IPS-20b (cell line): ENCODE results near the gene PPP1R9B.

Experiments used
- H3K27ac ChIP-seq: one replicate; pipeline ENCODE4 v1.5.1; 2013; ENCODE audit warnings: low read length
- H3K27me3 ChIP-seq: 2 replicates; pipeline ENCODE4 v1.6.1; 2013; ENCODE audit warnings: mild to moderate bottlenecking, low read length, inconsistent platforms; ENCODE audit not compliant: insufficient read depth
- H3K36me3 ChIP-seq: 2 replicates; pipeline ENCODE4 v1.6.1; 2013; ENCODE audit warnings: low read depth, mild to moderate bottlenecking, inconsistent platforms, low read length, moderate library complexity; ENCODE audit not compliant: insufficient read depth
- H3K4me1 ChIP-seq: 2 replicates; pipeline ENCODE4 v1.6.1; 2013; ENCODE audit warnings: mild to moderate bottlenecking, control low read depth, inconsistent platforms, low read length, moderate library complexity; ENCODE audit not compliant: insufficient read depth
- H3K4me3 ChIP-seq: 2 replicates; pipeline ENCODE4 v1.5.1; 2013; ENCODE audit warnings: mild to moderate bottlenecking, low read length, inconsistent platforms
- H3K9ac ChIP-seq: 2 replicates; pipeline ENCODE4 v1.6.1; 2013; ENCODE audit warnings: low read depth, mild to moderate bottlenecking, inconsistent platforms, low read length, moderate library complexity
- H3K9me3 ChIP-seq: 2 replicates; pipeline ENCODE4 v1.6.1; 2013; ENCODE audit warnings: mild to moderate bottlenecking, low read depth, low read length, inconsistent platforms; ENCODE audit not compliant: insufficient read depth

PPP1R9B gene

DNA sequence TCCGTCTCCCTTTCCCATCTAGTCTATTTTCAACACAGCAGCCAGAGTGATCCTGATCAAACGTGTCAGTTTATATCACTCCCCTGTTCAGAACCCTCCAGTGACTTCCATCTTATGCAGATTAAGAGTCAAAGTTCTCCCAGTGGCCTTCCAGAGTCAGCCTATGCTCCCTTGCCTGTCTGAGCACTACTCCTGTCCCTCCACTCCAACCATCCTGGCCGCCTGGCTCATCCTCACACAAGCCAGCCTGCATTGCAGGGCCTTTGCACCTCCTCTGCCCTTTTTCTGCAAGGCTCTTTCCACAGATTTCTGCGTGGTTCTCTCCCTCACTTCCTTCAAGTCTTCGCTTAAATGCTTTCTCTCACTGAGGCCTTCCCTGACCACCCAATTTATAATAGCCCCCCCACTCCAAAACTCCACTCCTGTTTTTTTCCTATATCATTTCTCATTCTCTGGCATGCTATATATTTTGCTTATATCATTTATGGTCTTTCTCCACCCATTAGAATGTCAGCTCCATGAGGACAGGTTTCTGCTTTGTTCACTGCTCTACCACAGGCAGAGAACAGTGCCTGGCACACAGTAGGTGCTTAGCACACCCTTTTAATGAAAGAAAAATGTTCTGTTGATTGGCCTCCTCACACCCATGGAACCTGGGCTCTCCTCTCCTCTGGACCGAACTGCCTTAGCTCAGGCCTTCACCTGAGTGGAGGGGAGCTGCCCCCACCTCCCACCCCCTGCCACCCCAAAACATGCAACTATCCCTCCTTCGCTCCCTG lies 29.8 kb downstream of the PPP1R9B start:
- Histone ChIP-seq H3K4me1 (peaks cover 16% of the 10 kb centered on the region), H3K36me3 (no peaks in the 10 kb centered on the region), H3K4me3 (no peak overlapping the region), H3K9me3 (no peaks in the 10 kb centered on the region), H3K9ac (no peak overlapping the region), H3K27ac (no peak overlapping the region), H3K27me3 (peaks cover 42% of the 10 kb centered on the region)

- Histone ChIP-seq H3K9me3 (no peaks in the 10 kb centered on the region), H3K9ac (no peak overlapping the region), H3K27ac (no peak overlapping the region), H3K27me3 (peaks cover 42% of the 10 kb centered on the region), H3K36me3 (no peaks in the 10 kb centered on the region), H3K4me1 (peaks cover 19% of the 10 kb centered on the region), H3K4me3 (no peak overlapping the region)
Observed at GRCh38 chr17:50118828-50119218, 31.7 kb downstream of the PPP1R9B start.

DNA sequence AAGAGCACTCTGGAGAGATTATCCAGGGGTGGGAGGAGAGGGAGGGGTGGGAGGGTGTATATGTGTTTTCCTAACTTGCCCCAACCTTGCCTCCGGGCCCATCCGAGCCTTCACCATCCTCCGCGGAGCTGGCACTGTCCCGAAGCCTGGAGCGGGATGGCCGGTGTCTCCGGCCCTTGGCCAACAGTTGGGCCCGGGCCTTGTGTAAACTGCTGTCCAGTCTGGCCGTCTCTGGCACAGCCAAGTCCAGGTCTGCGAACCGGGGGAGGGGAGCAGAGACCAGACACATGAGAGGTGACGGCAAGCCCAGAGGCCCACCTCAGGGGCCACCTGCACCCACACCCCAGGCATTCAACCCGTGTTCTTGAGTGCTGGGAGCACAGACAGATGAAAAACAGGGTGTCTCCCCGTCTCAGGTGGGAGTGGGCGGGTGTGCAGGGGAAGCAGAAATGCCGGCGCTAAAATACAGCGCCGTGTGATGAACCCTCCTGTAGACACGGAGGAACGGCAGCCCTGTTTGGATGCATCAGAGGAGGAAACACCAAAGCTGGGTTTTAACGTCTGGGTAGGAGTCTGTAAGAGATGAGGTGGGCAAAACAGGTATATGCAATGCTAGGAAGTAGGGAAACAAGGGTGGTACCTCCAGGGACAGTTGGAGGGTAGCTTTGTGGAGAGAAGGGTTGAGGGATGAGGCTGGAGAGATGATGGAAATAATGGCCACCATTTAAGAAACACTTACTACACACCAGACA lies 32.2 kb downstream of the PPP1R9B start:
- no peak overlapping the region for H3K27ac ChIP-seq
- H3K36me3 ChIP-seq, result no peaks in the 10 kb centered on the region
- no peaks in the 10 kb centered on the region for H3K9me3 ChIP-seq
- H3K4me3 ChIP-seq, result no peak overlapping the region
- peaks cover 42% of the 10 kb centered on the region for H3K27me3 ChIP-seq
- peaks cover 13% of the 10 kb centered on the region for H3K4me1 ChIP-seq
- no peak overlapping the region for H3K9ac ChIP-seq

GRCh38 chr17:50117202-50118051 lies 33.0 kb downstream of the PPP1R9B start:
- Histone ChIP-seq H3K4me3 (peak overlapping the region; percentile 60), H3K9me3 (no peaks in the 10 kb centered on the region), H3K4me1 (peaks cover 10% of the 10 kb centered on the region; the same call in 1 of the 2 replicates), H3K36me3 (no peaks in the 10 kb centered on the region), H3K27me3 (peaks cover 42% of the 10 kb centered on the region), H3K9ac (peak overlapping the region; percentile 29; the same call in 1 of the 2 replicates), H3K27ac (no peak overlapping the region)

DNA sequence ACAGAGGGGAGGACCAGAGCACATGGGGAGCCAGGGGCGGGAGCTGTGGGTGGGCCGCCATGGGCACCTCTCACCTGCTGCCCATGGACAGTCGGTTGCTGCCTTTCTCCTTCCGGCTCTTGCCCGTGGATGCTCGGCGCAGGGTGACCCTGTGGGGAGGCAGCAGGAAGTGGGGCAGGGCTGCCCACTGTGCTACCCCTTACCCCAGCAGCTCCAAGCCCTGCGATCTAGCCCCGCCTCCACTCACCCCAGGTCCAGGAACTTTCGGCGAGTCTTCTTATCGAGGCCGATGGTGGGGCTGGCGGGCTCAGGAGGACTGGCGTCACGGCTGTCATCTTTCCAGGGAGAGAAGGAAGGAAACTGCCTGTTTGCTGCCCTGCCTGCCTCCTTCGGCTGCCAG lies 34.7 kb downstream of the PPP1R9B start:
- Histone ChIP-seq H3K4me1 (peaks cover 13% of the 10 kb centered on the region; the same call in 1 of the 2 replicates), H3K36me3 (no peaks in the 10 kb centered on the region), H3K9ac (no peak overlapping the region), H3K27ac (no peak overlapping the region), H3K9me3 (no peaks in the 10 kb centered on the region), H3K27me3 (peaks cover 42% of the 10 kb centered on the region), H3K4me3 (no peak overlapping the region)

GRCh38 chr17:50114849-50115357 lies 35.6 kb downstream of the PPP1R9B start:
- no peaks in the 10 kb centered on the region for H3K36me3 ChIP-seq
- H3K27me3 ChIP-seq, result peaks cover 33% of the 10 kb centered on the region
- no peak overlapping the region for H3K9ac ChIP-seq
- H3K4me3 ChIP-seq, result no peak overlapping the region
- no peaks in the 10 kb centered on the region for H3K9me3 ChIP-seq
- peaks cover 13% of the 10 kb centered on the region; the same call in 1 of the 2 replicates for H3K4me1 ChIP-seq
- H3K27ac ChIP-seq, result no peak overlapping the region

DNA sequence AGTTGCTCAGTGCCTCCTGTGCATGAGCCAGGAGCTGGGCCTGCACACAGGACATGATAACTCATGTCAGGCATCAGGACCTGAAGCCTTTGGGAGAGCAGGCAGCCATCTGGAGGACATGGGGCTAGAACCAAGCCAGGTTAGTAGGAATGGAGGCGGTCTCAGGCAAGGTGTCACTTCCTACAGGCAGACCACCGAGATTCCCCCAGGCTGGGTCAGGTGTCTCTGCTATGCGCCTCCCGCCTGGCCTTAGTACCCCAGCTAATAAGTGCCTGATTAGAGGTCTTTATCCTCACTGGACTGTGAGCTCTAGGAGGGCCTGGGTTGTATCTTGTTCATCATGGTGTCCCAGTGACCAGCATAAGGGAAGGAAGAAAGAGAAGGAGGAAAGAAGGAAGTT lies 36.1 kb downstream of the PPP1R9B start:
- no peak overlapping the region for H3K9ac ChIP-seq
- no peak overlapping the region for H3K4me3 ChIP-seq
- H3K36me3 ChIP-seq, result no peaks in the 10 kb centered on the region
- H3K27me3 ChIP-seq, result peaks cover 28% of the 10 kb centered on the region
- H3K9me3 ChIP-seq, result no peaks in the 10 kb centered on the region
- H3K27ac ChIP-seq, result no peak overlapping the region
- H3K4me1 ChIP-seq, result peaks cover 13% of the 10 kb centered on the region; the same call in 1 of the 2 replicates

GRCh38 chr17:50113624-50114320 lies 36.7 kb downstream of the PPP1R9B start:
- Histone ChIP-seq H3K9me3 (no peaks in the 10 kb centered on the region), H3K27ac (no peak overlapping the region), H3K27me3 (peaks cover 22% of the 10 kb centered on the region), H3K4me1 (peaks cover 13% of the 10 kb centered on the region; the same call in 1 of the 2 replicates), H3K36me3 (no peaks in the 10 kb centered on the region), H3K9ac (no peak overlapping the region), H3K4me3 (no peak overlapping the region)

- H3K4me1 ChIP-seq, result peaks cover 13% of the 10 kb centered on the region
- no peaks in the 10 kb centered on the region for H3K36me3 ChIP-seq
- no peaks in the 10 kb centered on the region for H3K9me3 ChIP-seq
- H3K27me3 ChIP-seq, result peaks cover 11% of the 10 kb centered on the region
- H3K9ac ChIP-seq, result peak overlapping the region; percentile 68; the same call in 1 of the 2 replicates
- H3K4me3 ChIP-seq, result no peak overlapping the region
- H3K27ac ChIP-seq, result no peak overlapping the region
Observed at GRCh38 chr17:50112694-50113093, 37.8 kb downstream of the PPP1R9B start.

DNA sequence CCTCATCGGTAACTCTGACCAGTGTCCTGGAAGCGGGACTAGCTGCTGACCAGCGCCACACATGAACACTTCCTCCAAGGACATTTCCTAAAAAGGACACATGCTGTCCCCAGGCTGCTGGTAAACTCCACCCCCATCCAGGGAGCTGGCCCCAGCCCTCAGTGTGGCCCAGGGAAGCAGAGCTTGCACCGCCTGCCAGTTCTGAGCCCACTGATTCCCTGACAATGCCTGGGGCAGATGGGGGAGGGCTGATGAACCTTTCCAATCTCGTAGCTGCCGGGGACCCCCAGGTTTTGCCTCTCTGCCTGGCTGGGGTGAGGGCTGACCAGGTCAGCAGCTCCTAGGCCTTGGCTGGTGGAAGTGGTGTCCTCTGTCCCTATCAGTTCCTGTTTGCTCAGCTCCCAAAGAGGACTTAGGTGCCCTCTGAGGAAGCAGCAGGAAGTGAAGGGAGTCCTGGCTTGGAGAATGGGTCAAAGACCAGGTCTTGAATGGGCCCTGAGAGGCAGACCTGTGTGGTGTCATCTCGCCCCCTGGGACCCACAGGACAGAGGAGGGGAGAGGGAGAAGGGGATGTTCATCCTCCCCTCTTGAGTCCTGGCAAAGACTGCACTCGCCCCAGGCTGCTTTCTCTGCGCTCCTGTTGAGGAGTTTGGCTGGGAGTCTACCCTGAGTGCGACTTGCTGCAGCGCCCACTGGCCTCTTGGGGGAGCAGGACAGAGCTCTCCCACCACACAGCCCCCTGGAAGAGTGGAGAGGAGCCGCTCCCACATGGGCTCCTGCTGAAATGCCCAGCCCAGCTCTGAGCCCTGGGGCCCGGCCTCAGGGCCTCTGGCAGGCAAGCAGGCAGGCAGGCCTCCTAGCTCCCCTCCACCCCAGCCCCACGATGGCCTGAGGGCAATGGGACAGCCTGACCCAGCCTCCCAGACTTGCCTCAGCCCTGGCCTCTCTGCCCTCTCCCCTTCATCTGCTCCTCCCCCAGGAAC lies 38.5 kb downstream of the PPP1R9B start:
- no peak overlapping the region for H3K4me3 ChIP-seq
- H3K27me3 ChIP-seq, result peaks cover 6% of the 10 kb centered on the region; the same call in 1 of the 2 replicates
- no peak overlapping the region for H3K27ac ChIP-seq
- H3K36me3 ChIP-seq, result no peaks in the 10 kb centered on the region
- no peaks in the 10 kb centered on the region for H3K9me3 ChIP-seq
- peak overlapping the region; percentile 68 for H3K9ac ChIP-seq
- H3K4me1 ChIP-seq, result peaks cover 12% of the 10 kb centered on the region
